Natural killer cell (primary cell): Measurements from ENCODE around the gene POU6F2. TPM values are rescaled to one million over a fixed set of nuclear protein-coding genes. Genes with fewer than 3 reads are reported as not detected.

Source experiments
- ATAC-seq, 3 donors: fragments of 150-1000 bp in 2 of 3; fragments of 200-7000 bp in 1 of 3; cut with Tn5 transposase; 1 replicate in 1 of 3; 2 replicates in 2 of 3; pipeline ENCODE4 v1.10.0; 2021; ENCODE audit warnings: mild to moderate bottlenecking in 2 of 3, moderate library complexity in 2 of 3
- DNase-seq, 2 donors: peaks; one replicate each; pipeline versions ENCODE4 v3.0.0 to v3.0.0-alpha.2; 2013 to 2021; ENCODE audit warnings: mixed read lengths in 1 of 2
- H3K27ac ChIP-seq: one replicate; pipeline ENCODE4 v1.5.1; 2013; ENCODE audit warnings: mild to moderate bottlenecking, low read length
- H3K27me3 ChIP-seq: one replicate; pipeline ENCODE4 v1.6.1; 2013; ENCODE audit warnings: low read length; ENCODE audit not compliant: control insufficient read depth, insufficient read depth
- H3K36me3 ChIP-seq: one replicate; pipeline ENCODE4 v1.6.1; 2013; ENCODE audit warnings: low read length; ENCODE audit not compliant: control insufficient read depth, insufficient read depth
- H3K4me1 ChIP-seq: one replicate; pipeline ENCODE4 v1.6.1; 2013; ENCODE audit warnings: low read length; ENCODE audit not compliant: control insufficient read depth, insufficient read depth
- H3K4me3 ChIP-seq: one replicate; pipeline ENCODE4 v1.5.1; 2013; ENCODE audit warnings: low read length
- H3K9me3 ChIP-seq: one replicate; pipeline ENCODE4 v1.6.1; 2013; ENCODE audit warnings: low read length; ENCODE audit not compliant: control insufficient read depth, insufficient read depth
- H3K27ac Mint-ChIP-seq, 2 donors: one replicate each; pipeline ENCODE4 v1.8.0; 2022; ENCODE audit warnings: mild to moderate bottlenecking in 2 of 2, mixed read lengths in 2 of 2, moderate library complexity in 1 of 2
- H3K27me3 Mint-ChIP-seq, 2 donors: one replicate each; pipeline ENCODE4 v1.8.0; 2022; ENCODE audit warnings: low read depth in 2 of 2, mixed read lengths in 2 of 2
- H3K36me3 Mint-ChIP-seq: one replicate; pipeline ENCODE4 v1.8.0; 2022; ENCODE audit warnings: mixed read lengths
- H3K4me1 Mint-ChIP-seq, 2 donors: one replicate each; pipeline ENCODE4 v1.8.0; 2022; ENCODE audit warnings: mixed read lengths in 2 of 2
- H3K4me3 Mint-ChIP-seq: one replicate; pipeline ENCODE4 v1.8.0; 2022; ENCODE audit warnings: mild to moderate bottlenecking, moderate library complexity, mixed read lengths
- H3K9me3 Mint-ChIP-seq, 2 donors: one replicate each; pipeline ENCODE4 v1.8.0; 2022; ENCODE audit warnings: mixed read lengths in 2 of 2
- WGBS: methylation state at CpG from one replicate; pipeline ENCODE4 v1.1.7; 2013; ENCODE audit warnings: missing lambda C conversion rate; ENCODE audit not compliant: insufficient coverage; 5-methylcytosine and 5-hydroxymethylcytosine counted together
- intact Hi-C: fragments of 100-400 bp; cut with micrococcal nuclease; formaldehyde crosslinking; loops from one replicate; pipeline ENCODE4 v1.14.2; 2022
- total RNA-seq, 4 donors: library from RNA; stranded (reverse); fragments of 120-200 nt in 1 of 4; gene quantifications; one replicate each; pipeline versions ENCODE4 v1.2.3 to v1.2.4, GENCODE V29; 2013 to 2022
- TF ChIP-seq, protein P1 (sequence below): fragments of 200-600 bp; IDR thresholded peaks from one replicate; pipeline ENCODE4 v1.8.0; 2022; ENCODE audit warnings: antibody characterized with exemption

POU6F2 gene
- total RNA-seq, 3 donors from 2014 or later (not counting 1 experiment from before 2014, with no cell fraction given): 0.28 to 0.29 TPM; not detected in 1

DNA sequence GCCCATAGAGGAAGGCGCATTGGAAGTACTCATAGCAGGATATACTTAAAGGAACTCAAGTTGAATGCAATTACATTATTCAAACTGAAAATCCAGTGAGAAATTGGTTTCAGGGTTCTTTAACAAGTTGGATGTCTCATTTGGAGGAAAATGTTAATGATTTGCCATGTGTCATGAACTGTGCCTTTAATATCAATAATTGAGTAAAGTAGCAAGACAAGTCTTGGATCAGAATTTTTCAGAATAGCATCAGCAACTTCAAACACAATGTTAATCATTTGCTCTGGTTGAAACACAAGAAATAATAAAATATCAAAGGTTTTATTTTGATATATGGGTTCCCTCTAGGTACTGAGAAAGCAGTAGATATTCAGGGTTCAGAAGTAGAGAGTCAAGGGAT lies 24.5 kb upstream of the POU6F2 start:
- no peaks in the 10 kb centered on the region for H3K36me3 Mint-ChIP-seq
- H3K27ac ChIP-seq: no peak overlapping the region
- no peak overlapping the region for H3K27ac Mint-ChIP-seq
- no peak overlapping the region for H3K4me3 ChIP-seq
- ATAC-seq (no peak), DNase-seq (no peak)
- H3K9me3 Mint-ChIP-seq: no peaks in the 10 kb centered on the region
- TF ChIP-seq, protein P1, sequence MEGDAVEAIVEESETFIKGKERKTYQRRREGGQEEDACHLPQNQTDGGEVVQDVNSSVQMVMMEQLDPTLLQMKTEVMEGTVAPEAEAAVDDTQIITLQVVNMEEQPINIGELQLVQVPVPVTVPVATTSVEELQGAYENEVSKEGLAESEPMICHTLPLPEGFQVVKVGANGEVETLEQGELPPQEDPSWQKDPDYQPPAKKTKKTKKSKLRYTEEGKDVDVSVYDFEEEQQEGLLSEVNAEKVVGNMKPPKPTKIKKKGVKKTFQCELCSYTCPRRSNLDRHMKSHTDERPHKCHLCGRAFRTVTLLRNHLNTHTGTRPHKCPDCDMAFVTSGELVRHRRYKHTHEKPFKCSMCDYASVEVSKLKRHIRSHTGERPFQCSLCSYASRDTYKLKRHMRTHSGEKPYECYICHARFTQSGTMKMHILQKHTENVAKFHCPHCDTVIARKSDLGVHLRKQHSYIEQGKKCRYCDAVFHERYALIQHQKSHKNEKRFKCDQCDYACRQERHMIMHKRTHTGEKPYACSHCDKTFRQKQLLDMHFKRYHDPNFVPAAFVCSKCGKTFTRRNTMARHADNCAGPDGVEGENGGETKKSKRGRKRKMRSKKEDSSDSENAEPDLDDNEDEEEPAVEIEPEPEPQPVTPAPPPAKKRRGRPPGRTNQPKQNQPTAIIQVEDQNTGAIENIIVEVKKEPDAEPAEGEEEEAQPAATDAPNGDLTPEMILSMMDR: no peak
- no peak overlapping the region for H3K4me3 Mint-ChIP-seq
- no peaks in the 10 kb centered on the region for H3K36me3 ChIP-seq
- peaks cover 2% of the 10 kb centered on the region for H3K27me3 ChIP-seq
- WGBS: no CpG with 5 or more reads among the region's 1 CpG
- H3K9me3 ChIP-seq: no peaks in the 10 kb centered on the region
- H3K4me1 ChIP-seq: no peaks in the 10 kb centered on the region
- intact Hi-C loops: no loop called here
- peaks cover 5 to 58% of the 10 kb centered on the region in 2 donors for H3K27me3 Mint-ChIP-seq
- H3K4me1 Mint-ChIP-seq: no peaks in the 10 kb centered on the region

DNA sequence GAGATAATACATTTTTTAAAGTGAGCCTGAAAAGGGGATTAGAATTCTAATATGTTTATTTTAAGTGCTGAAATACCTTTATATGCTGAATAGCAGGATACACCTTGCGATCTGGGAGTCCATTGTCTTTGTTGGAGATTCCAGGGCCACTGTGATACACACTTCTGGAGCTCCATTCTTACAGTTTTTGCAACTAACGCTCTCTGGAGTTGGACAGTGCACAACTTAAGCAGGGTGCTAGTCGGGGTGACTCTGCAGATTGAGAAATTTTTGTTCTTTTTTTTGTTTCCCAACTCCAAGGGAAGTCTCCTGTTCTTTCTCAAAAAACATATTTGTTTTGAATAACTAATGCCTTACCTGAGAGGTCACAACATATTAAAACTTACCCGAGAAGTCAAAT lies 23.7 kb upstream of the POU6F2 start:
- H3K4me1 ChIP-seq: no peaks in the 10 kb centered on the region
- H3K4me3 ChIP-seq: no peak overlapping the region
- no peak for ATAC-seq
- no peaks in the 10 kb centered on the region for H3K36me3 ChIP-seq
- H3K27me3 ChIP-seq: peaks cover 2% of the 10 kb centered on the region
- no peak for DNase-seq
- Mint-ChIP-seq H3K27me3 (peaks cover 2 to 58% of the 10 kb centered on the region in 2 donors), H3K4me1 (no peaks in the 10 kb centered on the region), H3K9me3 (no peaks in the 10 kb centered on the region), H3K4me3 (no peak overlapping the region), H3K27ac (no peak overlapping the region), H3K36me3 (no peaks in the 10 kb centered on the region)
- H3K27ac ChIP-seq: no peak overlapping the region
- intact Hi-C loops: no loop called here
- H3K9me3 ChIP-seq: no peaks in the 10 kb centered on the region
- WGBS: 76% methylated on average over 4 of the region's 4 CpGs
- TF ChIP-seq, protein P1: no peak

DNA sequence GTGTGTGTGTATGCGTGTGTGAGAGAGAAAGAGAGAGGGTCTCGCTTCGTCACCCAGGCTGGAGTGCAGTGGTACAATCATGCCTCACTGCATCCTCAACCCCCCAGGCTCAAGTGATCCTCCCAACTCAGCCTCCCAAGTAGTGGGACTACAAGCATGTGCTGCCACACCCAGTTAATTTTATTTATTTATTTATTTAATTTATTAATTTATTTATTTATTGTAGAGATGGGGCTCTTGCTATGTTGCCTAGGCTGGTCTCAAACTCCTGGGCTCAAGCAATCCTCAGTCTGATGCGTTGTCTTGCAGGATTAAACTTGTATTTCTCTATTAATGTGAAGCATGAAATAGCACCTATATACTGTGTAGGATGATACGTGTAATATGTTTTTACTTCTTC lies 21.8 kb upstream of the POU6F2 start:
- Histone ChIP-seq H3K4me3 (no peak overlapping the region), H3K27me3 (peaks cover 2% of the 10 kb centered on the region), H3K36me3 (no peaks in the 10 kb centered on the region), H3K4me1 (no peaks in the 10 kb centered on the region), H3K27ac (no peak overlapping the region), H3K9me3 (no peaks in the 10 kb centered on the region)
- Mint-ChIP-seq H3K27me3 (peaks cover 6 to 52% of the 10 kb centered on the region in 2 donors), H3K4me3 (no peak overlapping the region), H3K9me3 (no peaks in the 10 kb centered on the region), H3K36me3 (no peaks in the 10 kb centered on the region), H3K4me1 (no peaks in the 10 kb centered on the region), H3K27ac (no peak overlapping the region)
- TF ChIP-seq, protein P1: no peak
- intact Hi-C loops: no loop called here
- DNase-seq (no peak), ATAC-seq (no peak)
- WGBS: 81% methylated on average over 3 of the region's 5 CpGs

DNA sequence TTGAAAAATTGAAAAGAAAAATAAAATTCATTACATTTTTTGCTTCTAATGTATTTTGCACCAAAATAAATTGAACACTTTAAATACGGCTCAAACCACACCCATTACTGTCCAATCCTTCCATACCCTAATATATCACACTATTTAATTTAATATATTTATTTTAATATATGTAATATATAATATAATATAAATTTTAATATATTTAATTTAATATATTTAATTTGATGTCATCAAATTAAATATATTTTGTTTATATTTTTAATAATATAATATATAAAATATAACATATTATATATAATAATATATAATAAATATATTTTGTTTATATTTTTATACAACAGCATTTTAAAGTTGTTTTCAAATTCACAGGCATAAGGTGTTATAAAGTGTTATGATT lies 15.7 kb upstream of the POU6F2 start:
- ATAC-seq: no peak
- no peak overlapping the region for H3K27ac ChIP-seq
- TF ChIP-seq, protein P1: no peak
- no peaks in the 10 kb centered on the region for H3K9me3 ChIP-seq
- Mint-ChIP-seq H3K27me3 (peaks cover 9 to 26% of the 10 kb centered on the region in 2 donors), H3K27ac (no peak overlapping the region), H3K36me3 (no peaks in the 10 kb centered on the region), H3K4me3 (no peak overlapping the region), H3K9me3 (peaks cover 0 to 5% of the 10 kb centered on the region in 2 donors), H3K4me1 (no peaks in the 10 kb centered on the region)
- no peak for DNase-seq
- no peaks in the 10 kb centered on the region for H3K36me3 ChIP-seq
- intact Hi-C loops: no loop called here
- WGBS: no CpG with 5 or more reads among the region's 1 CpG
- no peak overlapping the region for H3K4me3 ChIP-seq
- peaks cover 2% of the 10 kb centered on the region for H3K27me3 ChIP-seq
- H3K4me1 ChIP-seq: no peaks in the 10 kb centered on the region
